ENCODE results near the gene CDC14B. TPM values are rescaled to one million over a fixed set of nuclear protein-coding genes. Genes with fewer than 3 reads are reported as not detected.

Gene CDC14B
- total RNA-seq, 2 donors from 2014 or later = 15.1 to 20.4 TPM

- ATAC-seq (peak in 1 of 2 donors; percentile 22), DNase-seq (no peak)
- intact Hi-C loops (cut with DNase I) = no loop called here
These were observed 124.3 kb downstream of the CDC14B start for GRCh38 chr9:96495341-96495740.

GRCh38 chr9:96494215-96494800 lies 125.3 kb downstream of the CDC14B start:
- ATAC-seq = peak in 1 of 2 donors; percentile 47
- DNase-seq = no peak
- intact Hi-C loops (cut with DNase I) = no loop called here

- DNase-seq (no peak), ATAC-seq (no peak)
- intact Hi-C loops (cut with DNase I) = no loop called here
These were observed 125.9 kb downstream of the CDC14B start for GRCh38 chr9:96493757-96494156.

DNA sequence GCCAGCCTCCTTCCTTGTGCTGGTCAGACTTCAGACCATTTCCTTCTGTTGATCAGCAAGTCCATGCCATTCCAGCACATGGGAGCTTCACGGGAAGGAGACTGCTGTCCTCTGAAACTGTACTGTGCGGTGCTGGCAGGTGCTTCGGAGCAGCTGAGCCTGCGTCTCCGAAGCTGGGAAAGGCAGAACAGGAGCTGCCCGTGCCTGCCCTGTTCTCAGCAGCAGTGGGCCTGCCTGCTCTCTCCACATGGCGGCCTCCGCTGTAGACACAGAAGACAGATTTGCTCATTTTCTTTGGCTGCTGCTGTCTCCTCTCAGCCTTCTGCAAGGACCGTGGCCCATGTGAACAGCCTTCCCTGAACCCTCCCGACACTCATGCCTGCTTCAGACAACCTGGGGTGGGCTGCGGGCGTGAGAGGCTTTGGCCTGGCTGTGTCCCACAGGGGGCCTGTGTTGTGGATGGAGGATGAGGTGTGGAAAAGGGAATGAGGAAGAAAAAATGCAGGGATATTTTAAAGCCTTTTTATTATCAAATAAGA lies 126.6 kb downstream of the CDC14B start:
- intact Hi-C loops (cut with DNase I) = no loop called here
- ATAC-seq (no peak), DNase-seq (no peak)

DNA sequence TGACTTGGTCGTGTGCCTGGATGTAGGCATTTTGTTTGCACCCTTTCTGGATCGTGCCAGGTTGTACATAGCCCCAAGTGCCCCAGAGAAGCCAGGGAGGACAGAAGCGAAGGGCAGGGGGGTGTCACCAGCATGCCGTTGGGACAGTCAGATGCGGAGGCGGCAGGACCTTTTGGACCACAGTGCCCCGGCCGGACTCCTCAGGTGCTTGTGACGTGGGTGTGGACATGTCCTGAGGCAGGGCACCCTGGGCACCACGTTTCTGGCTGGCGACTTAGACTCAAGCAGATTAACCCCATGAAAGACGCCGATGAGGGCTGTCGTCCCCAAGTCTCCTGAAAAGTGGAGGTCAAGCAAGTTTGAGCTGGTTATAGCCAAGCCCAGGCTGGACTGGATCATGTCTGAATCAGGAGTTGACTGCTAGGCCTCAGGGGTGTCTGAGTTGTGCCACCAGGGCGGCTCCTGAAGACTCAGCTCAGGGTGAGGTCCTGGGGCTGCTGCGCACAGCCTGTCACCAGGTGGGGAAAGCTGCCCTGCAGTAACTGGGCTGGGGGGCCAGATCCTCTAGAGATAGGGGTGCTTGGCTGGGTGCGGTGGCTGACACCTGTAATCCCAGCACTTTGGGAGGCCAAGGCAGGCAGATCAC lies 127.6 kb downstream of the CDC14B start:
- intact Hi-C loops (cut with DNase I) = no loop called here
- ATAC-seq = peak in 1 of 2 donors; percentile 34

DNA sequence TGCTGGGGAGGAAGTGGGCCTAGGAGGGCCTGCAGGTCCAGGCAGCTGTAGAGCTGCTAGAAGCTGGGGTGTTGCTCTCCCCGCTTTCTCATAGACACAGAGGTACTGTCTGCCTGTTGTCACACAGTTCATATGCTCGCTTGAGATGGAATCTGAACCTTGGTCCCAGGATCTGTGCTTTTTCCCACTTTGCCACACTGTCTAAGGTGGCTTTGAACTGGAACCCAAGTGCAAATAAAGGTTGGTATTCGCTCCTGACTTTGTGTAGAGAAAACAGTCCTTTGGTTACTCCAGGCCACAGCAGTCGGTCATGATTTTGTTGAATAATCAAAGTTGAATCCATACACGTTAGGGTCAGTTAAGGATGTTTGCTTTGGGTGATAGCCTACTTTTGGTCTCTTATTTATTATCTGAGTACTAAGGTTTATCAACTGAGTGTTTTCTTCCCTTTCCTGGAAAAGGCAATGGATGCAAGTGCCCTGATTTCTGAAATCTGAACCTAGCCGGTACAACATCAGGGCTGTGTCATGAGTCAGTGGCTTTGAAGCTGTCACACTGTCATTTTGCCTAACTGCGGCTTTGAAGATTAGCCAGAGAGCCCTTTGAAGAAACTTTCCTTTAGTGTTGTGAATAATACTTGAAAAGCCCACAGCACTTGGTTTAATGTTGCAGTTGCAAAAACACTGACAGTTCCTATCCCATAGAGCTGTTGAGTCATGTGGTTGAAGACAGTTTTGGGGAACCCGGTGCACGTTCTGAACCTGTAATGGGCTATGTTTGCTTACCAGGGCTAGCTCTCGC lies 128.4 kb downstream of the CDC14B start:
- DNase-seq (no peak), ATAC-seq (peak in 1 of 2 donors; percentile 36)
- intact Hi-C loops (cut with DNase I) = no loop called here

More for the DNA sequence above, 127.6 kb downstream of the CDC14B start:
- no peak for DNase-seq

- intact Hi-C loops (cut with DNase I) = no loop called here
- ATAC-seq (no peak), DNase-seq (no peak)
These were observed 129.0 kb downstream of the CDC14B start for GRCh38 chr9:96490534-96491078.

GRCh38 chr9:96489482-96489979 lies 130.1 kb downstream of the CDC14B start:
- ATAC-seq = no peak

GRCh38 chr9:96487949-96488348 lies 131.7 kb downstream of the CDC14B start:
- DNase-seq = peak; percentile 58
- peak in 1 of 2 donors; percentile 11 for ATAC-seq
- intact Hi-C loops (cut with DNase I) = loop anchor here in 1 of 2 donors (10.0 kb wide), 1 partner anchor 77 kb away; no protein-coding TSS in a partner anchor

More at GRCh38 chr9:96489482-96489979, 130.1 kb downstream of the CDC14B start:
- intact Hi-C loops (cut with DNase I) = loop anchor here in 1 of 2 donors (10.0 kb wide), 1 partner anchor 75 kb away; no protein-coding TSS in a partner anchor
- DNase-seq = no peak

DNA sequence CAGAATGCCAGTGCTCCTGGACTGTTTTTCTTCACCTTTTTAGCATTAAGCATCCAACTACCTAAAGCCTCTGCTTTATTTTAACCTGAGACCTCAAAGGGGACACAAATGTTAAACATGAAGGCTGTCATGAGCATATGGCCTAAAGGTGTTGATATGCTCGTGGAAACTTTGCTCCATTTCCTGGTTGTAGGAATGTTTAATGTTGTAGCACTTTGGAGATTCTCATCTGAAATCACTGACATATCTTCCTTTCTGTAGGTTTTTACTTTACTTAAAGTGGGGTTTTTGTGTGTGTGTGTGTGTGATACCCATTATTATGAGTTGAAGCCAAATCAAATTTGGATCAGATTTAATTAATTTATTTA lies 132.6 kb downstream of the CDC14B start:
- intact Hi-C loops (cut with DNase I) = loop anchor here in 1 of 2 donors (10.0 kb wide), 1 partner anchor 78 kb away; no protein-coding TSS in a partner anchor
- no peak for DNase-seq
- ATAC-seq = no peak

- ATAC-seq (peak; percentile 76 to 90), DNase-seq (peak; percentile 60)
- intact Hi-C loops (cut with DNase I) = loop anchor here in 1 of 2 donors (10.0 kb wide), 1 partner anchor 78 kb away; no protein-coding TSS in a partner anchor
These were observed 133.1 kb downstream of the CDC14B start for GRCh38 chr9:96486386-96487028.

DNA sequence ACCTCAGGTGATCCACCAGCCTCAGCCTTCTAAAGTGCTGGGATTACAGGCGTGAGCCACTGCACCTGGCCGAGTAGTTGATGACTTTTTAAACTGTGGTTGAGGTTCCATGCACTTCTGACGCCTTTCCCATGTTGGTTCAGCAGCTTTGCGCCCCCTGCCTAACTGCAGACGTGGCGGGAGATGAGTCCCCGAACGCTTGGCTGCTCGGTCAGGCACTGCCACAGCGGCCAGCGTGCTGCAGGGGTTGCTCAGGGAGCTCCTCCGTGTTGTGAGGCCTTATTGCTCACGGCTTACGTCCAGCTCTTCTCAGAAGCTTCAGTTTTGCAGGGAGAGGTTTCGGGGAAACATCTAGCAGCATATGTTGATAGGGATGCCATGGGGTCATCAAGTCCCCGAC lies 134.4 kb downstream of the CDC14B start:
- intact Hi-C loops (cut with DNase I) = loop anchor here in 1 of 2 donors (10.0 kb wide), 1 partner anchor 80 kb away; no protein-coding TSS in a partner anchor
- DNase-seq (no peak), ATAC-seq (no peak)

- no peak for DNase-seq
- ATAC-seq = no peak
- intact Hi-C loops (cut with DNase I) = loop anchor here in 1 of 2 donors (10.0 kb wide), 1 partner anchor 80 kb away; no protein-coding TSS in a partner anchor
These were observed 135.1 kb downstream of the CDC14B start for GRCh38 chr9:96484521-96484931.

DNA sequence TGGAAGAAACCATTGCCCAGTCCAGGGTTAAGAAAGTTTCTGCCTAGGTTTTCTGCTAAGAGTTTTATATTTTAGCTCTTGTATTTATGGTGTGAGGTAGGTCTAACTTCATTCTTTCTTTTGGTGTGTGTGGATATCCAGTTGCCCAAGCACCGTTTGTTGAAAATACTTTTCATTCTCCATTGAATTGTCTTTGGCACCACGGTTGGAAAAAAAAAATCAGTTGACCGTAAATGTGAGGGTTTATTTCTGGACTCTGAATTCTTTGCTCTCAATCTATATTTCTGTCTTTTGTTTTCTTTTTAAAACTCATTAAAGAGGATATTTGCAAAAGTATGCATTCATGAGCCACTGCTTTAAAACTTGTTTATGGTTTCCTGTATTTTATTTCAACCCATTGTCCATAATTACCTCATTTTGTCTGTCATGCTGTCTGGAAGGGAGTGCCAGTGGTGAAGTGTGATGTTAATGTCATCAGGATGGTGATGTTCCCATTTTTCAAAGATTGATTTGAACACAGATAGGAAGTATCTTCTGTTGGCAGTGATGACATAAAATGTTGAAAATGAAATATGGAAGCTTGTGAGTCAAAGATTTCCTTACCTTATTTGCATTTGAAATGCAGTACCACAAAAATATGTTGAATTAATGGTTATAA lies 135.8 kb downstream of the CDC14B start:
- intact Hi-C loops (cut with DNase I) = loop anchor here in 1 of 2 donors (10.0 kb wide), 1 partner anchor 81 kb away; no protein-coding TSS in a partner anchor
- ATAC-seq (no peak), DNase-seq (no peak)

DNA sequence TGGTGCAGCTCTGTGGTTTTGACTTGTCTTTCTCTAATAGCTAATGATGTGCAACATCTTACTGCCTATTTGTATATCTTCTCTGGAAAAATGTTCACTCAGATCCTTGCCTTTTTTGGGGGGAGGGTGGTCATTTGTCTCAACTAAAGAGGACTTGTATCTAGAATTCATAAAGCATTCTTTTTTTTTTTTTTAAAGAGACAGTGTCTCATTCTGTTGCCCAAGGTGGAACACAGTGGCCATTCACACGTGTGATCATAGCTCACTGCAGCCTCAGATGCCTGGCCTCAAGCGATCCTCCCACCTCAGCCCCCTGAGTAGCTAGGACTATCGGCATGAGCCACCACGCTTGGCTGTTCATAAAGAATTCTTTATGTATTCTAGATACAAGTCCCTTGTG lies 136.4 kb downstream of the CDC14B start:
- intact Hi-C loops (cut with DNase I) = loop anchor here in 1 of 2 donors (10.0 kb wide), 1 partner anchor 82 kb away; no protein-coding TSS in a partner anchor
- ATAC-seq (no peak), DNase-seq (no peak)

- intact Hi-C loops (cut with DNase I) = loop anchor here in 1 of 2 donors (1.0 to 10.0 kb wide), 2 partner anchors 21 to 82 kb away; no protein-coding TSS in a partner anchor
- DNase-seq (no peak), ATAC-seq (no peak)
These were observed 137.2 kb downstream of the CDC14B start for GRCh38 chr9:96482476-96482875.

- ATAC-seq = no peak
- intact Hi-C loops (cut with DNase I) = loop anchor here in 1 of 2 donors (10.0 kb wide), 1 partner anchor 84 kb away; no protein-coding TSS in a partner anchor
- DNase-seq = no peak
These were observed 138.9 kb downstream of the CDC14B start for GRCh38 chr9:96480736-96481135.
